Measurements from ENCODE around the gene OSBPL1A.

The OSBPL1A gene

GRCh38 chr18:24344509-24344908 is 53.1 kb downstream of the OSBPL1A start:
- in situ Hi-C loops (cut with MboI; ENCODE audit: low sequenced_read_pairs), result no loop called here

- in situ Hi-C loops (cut with MboI; ENCODE audit: low sequenced_read_pairs), result no loop called here
Measured at GRCh38 chr18:24342347-24342746, 55.3 kb downstream of the OSBPL1A start.

GRCh38 chr18:24341361-24341760 is 56.3 kb downstream of the OSBPL1A start:
- in situ Hi-C loops (cut with MboI; ENCODE audit: low sequenced_read_pairs), result no loop called here

GRCh38 chr18:24333084-24333483 is 64.5 kb downstream of the OSBPL1A start:
- in situ Hi-C loops (cut with MboI; ENCODE audit: low sequenced_read_pairs), result no loop called here

- in situ Hi-C loops (cut with MboI; ENCODE audit: low sequenced_read_pairs), result no loop called here
Measured at GRCh38 chr18:24326211-24326610, 71.4 kb downstream of the OSBPL1A start.

GRCh38 chr18:24322584-24323136 is 75.0 kb downstream of the OSBPL1A start:
- in situ Hi-C loops (cut with MboI; ENCODE audit: low sequenced_read_pairs), result no loop called here

GRCh38 chr18:24321071-24321470 is 76.6 kb downstream of the OSBPL1A start:
- in situ Hi-C loops (cut with MboI; ENCODE audit: low sequenced_read_pairs), result no loop called here

- in situ Hi-C loops (cut with MboI; ENCODE audit: low sequenced_read_pairs), result no loop called here
Measured at GRCh38 chr18:24319757-24320156, 77.9 kb downstream of the OSBPL1A start.

- in situ Hi-C loops (cut with MboI; ENCODE audit: low sequenced_read_pairs), result no loop called here
Measured at GRCh38 chr18:24317370-24317769, 80.3 kb downstream of the OSBPL1A start.

- in situ Hi-C loops (cut with MboI; ENCODE audit: low sequenced_read_pairs), result no loop called here
Measured at GRCh38 chr18:24315170-24315569, 82.5 kb downstream of the OSBPL1A start.

- in situ Hi-C loops (cut with MboI; ENCODE audit: low sequenced_read_pairs), result no loop called here
Measured at GRCh38 chr18:24306201-24306600, 91.4 kb downstream of the OSBPL1A start.

GRCh38 chr18:24300703-24301102 is 96.9 kb downstream of the OSBPL1A start:
- in situ Hi-C loops (cut with MboI; ENCODE audit: low sequenced_read_pairs), result no loop called here

GRCh38 chr18:24296276-24296675 is 101.3 kb downstream of the OSBPL1A start:
- in situ Hi-C loops (cut with MboI; ENCODE audit: low sequenced_read_pairs), result no loop called here

- in situ Hi-C loops (cut with MboI; ENCODE audit: low sequenced_read_pairs), result no loop called here
Measured at GRCh38 chr18:24293254-24293653, 104.4 kb downstream of the OSBPL1A start.

GRCh38 chr18:24278591-24278990 is 119.0 kb downstream of the OSBPL1A start:
- in situ Hi-C loops (cut with MboI; ENCODE audit: low sequenced_read_pairs), result no loop called here

- in situ Hi-C loops (cut with MboI; ENCODE audit: low sequenced_read_pairs), result no loop called here
Measured at GRCh38 chr18:24277516-24278195, 120.0 kb downstream of the OSBPL1A start.

GRCh38 chr18:24276994-24277393 is 120.6 kb downstream of the OSBPL1A start:
- in situ Hi-C loops (cut with MboI; ENCODE audit: low sequenced_read_pairs), result no loop called here

- in situ Hi-C loops (cut with MboI; ENCODE audit: low sequenced_read_pairs), result no loop called here
Measured at GRCh38 chr18:24274837-24275236, 122.8 kb downstream of the OSBPL1A start.

- in situ Hi-C loops (cut with MboI; ENCODE audit: low sequenced_read_pairs), result no loop called here
Measured at GRCh38 chr18:24273596-24273995, 124.0 kb downstream of the OSBPL1A start.

- in situ Hi-C loops (cut with MboI; ENCODE audit: low sequenced_read_pairs), result no loop called here
Measured at GRCh38 chr18:24272229-24272525, 125.4 kb downstream of the OSBPL1A start.

- in situ Hi-C loops (cut with MboI; ENCODE audit: low sequenced_read_pairs), result no loop called here
Measured at GRCh38 chr18:24271381-24272228, 126.0 kb downstream of the OSBPL1A start.

- in situ Hi-C loops (cut with MboI; ENCODE audit: low sequenced_read_pairs), result no loop called here
Measured at GRCh38 chr18:24270937-24271380, 126.7 kb downstream of the OSBPL1A start.

All from hTERT RPE-1 (cell line).